Heart right ventricle (tissue), 16 donors: Measurements from ENCODE around the gene DCTN5. TPM values are rescaled to one million over a fixed set of nuclear protein-coding genes. Genes with fewer than 3 reads are reported as not detected.

Experiments used
- ATAC-seq, 8 donors: fragments of 200-7000 bp; cut with Tn5 transposase; one replicate each; pipeline ENCODE4 v1.9.1; 2020; ENCODE audit warnings: mild to moderate bottlenecking in 8 of 8, moderate library complexity in 8 of 8, moderate number of reproducible peaks in 1 of 8
- DNase-seq, 2 donors: peaks; one replicate each; pipeline ENCODE4 v3.0.0-alpha.2; 2020
- H3K27ac ChIP-seq, 10 donors: fragments of 200-600 bp; sonication (generic) in 2 of 10; one replicate each; pipeline versions ENCODE4 v1.5.0 to v1.8.0; 2020 to 2022; ENCODE audit warnings: mild to moderate bottlenecking in 3 of 10
- H3K27me3 ChIP-seq, 7 donors: fragments of 200-600 bp; one replicate each; pipeline ENCODE4 v1.8.0; 2021 to 2022; ENCODE audit warnings: mild to moderate bottlenecking in 2 of 7
- H3K36me3 ChIP-seq, 9 donors: fragments of 200-600 bp; sonication (generic) in 1 of 9; one replicate each; pipeline versions ENCODE4 v1.5.0 to v1.8.0; 2020 to 2022; ENCODE audit warnings: mild to moderate bottlenecking in 2 of 9
- H3K4me1 ChIP-seq, 9 donors: fragments of 200-600 bp; sonication (generic) in 1 of 9; one replicate each; pipeline versions ENCODE4 v1.5.0 to v1.8.0; 2020 to 2022; ENCODE audit warnings: mild to moderate bottlenecking in 4 of 9
- H3K4me3 ChIP-seq, 10 donors: fragments of 200-600 bp; sonication (generic) in 2 of 10; one replicate each; pipeline versions ENCODE4 v1.5.0 to v1.8.0; 2020 to 2022; ENCODE audit warnings: mild to moderate bottlenecking in 7 of 10, moderate library complexity in 2 of 10
- H3K9me3 ChIP-seq, 11 donors: fragments of 200-600 bp in 10 of 11; sonication (generic) in 2 of 11; one replicate each; pipeline versions ENCODE4 v1.5.0 to v1.8.0; 2013 to 2022; ENCODE audit warnings: mild to moderate bottlenecking in 2 of 11, control low read depth in 1 of 11, moderate library complexity in 1 of 11
- CTCF ChIP-seq, 9 donors: fragments of 200-600 bp; sonication (generic) in 2 of 9; IDR thresholded peaks; one replicate each; pipeline versions ENCODE4 v1.5.0 to v1.8.0; 2021 to 2022; ENCODE audit warnings: antibody characterized with exemption in 9 of 9, mild to moderate bottlenecking in 5 of 9, moderate library complexity in 1 of 9
- WGBS, 2 donors: extraction: QIAGEN DNeasy Blood & Tissue Kit; methylation state at CpG; one replicate each; pipeline ENCODE4 v1.1.7; 2013; ENCODE audit warnings: inconsistent platforms in 1 of 2; 5-methylcytosine and 5-hydroxymethylcytosine counted together
- intact Hi-C, 10 donors: fragments of 100-400 bp; cut with DNase I; formaldehyde crosslinking; loops; one replicate each; pipeline versions ENCODE4 v1.11.1 to v1.14.2; 2022
- polyA plus RNA-seq, 2 donors: library from polyadenylated mRNA; stranded (reverse); fragments of 200-250 nt; gene quantifications; one replicate each; pipeline ENCODE4 v1.2.3, GENCODE V29; 2013
- total RNA-seq, 10 donors: library from RNA; stranded (reverse); fragmentation: NEBNext Ultra II Directional in 3 of 10; extraction: Animal tissue kit (Norgen Biotek cat#: 25700) in 3 of 10; gene quantifications; one replicate each; pipeline versions ENCODE4 v1.2.1 to v1.2.4, GENCODE V29; 2021 to 2023
- donor health status: Arrhythmogenic right ventricular cardiomyopathy.
- donor health status: ischemic (EF 13 %, LVEDD 7.1; RV severe dilation, severe dysfunction).
- donor health status: healthy with polysubstance abuse.
- donor health status: DM: no; HTN: yes; CAD: no.
- donor health status: DM: no; HTN: no; CAD: no.
- donor health status: ischemic (EF 25% LVEDD 6.9; RV normal size, moderate dysfunction).
- donor health status: ischemic (EF 25% LVEDD 5.7; RV mildly dilated, moderate dysfunction).
- donor health status: healthy.
- donor health status: DM: yes; HTN: yes; CAD: no.
- donor health status: Ischemic cardiomyopathy.
- donor health status: ischemic (EF 35%, LVEDD 5.7; RV mildly dilated, moderate dysfunction).
- donor health status: nonischemic (EF 11% LVEDD 7.7; RV severe dilation, severe dysfunction).
- donor health status: DM: yes; HTN: yes; CAD: no.
- donor health status: PGD.
- donor health status: ischemic (EF 29% LVEDD 5.4; RV normal size, mild dysfunction).
- donor health status: nonischemic (EF 23%, LVEDD 6.1; RV moderate dilation, normal function).

Gene DCTN5
- total and polyA plus RNA-seq, 12 donors: 5.9 to 50.4 (median 40.7) TPM

DNA sequence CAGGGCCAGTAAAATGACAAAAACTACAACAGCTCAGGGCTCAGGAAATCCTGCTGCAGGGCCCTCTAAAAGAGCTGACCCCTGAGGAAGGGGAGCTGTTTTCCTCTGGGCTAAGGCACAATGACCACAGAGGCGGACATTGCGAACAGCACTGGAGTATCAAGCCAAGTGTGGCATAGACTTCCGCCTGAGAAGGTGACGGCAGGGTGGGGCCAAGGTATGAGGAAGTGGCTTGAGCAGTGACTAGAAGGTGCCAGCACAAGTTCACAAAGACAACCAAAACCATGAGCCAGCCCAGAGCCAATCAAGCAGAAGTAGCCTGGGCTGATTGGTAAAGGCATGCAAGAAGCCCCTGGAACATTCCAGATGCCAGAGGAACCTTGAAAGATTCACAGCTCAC, 57.8 kb downstream of the DCTN5 start:
- WGBS, 2 donors: 83 to 94% methylated on average over 4 of the region's 4 CpGs
- intact Hi-C loops: no loop called here
- no peak for DNase-seq

GRCh38 chr16:23700093-23700492, 58.8 kb downstream of the DCTN5 start:
- H3K36me3 ChIP-seq: no peaks in the 10 kb centered on the region
- WGBS, 2 donors: 85 to 88% methylated on average over 2 of the region's 2 CpGs
- DNase-seq (no peak), ATAC-seq (no peak)
- no peak overlapping the region for H3K27ac ChIP-seq
- peaks cover 0 to 12% (median 5%) of the 10 kb centered on the region in 11 donors for H3K9me3 ChIP-seq
- intact Hi-C loops: no loop called here
- H3K4me1 ChIP-seq: peaks cover 0 to 2% (median 0%) of the 10 kb centered on the region in 9 donors
- H3K4me3 ChIP-seq: no peak overlapping the region
- H3K27me3 ChIP-seq: peaks cover 0 to 26% (median 5%) of the 10 kb centered on the region in 7 donors
- no peak for TF ChIP-seq CTCF (IDR thresholded peaks at IDR 0.05)

More for the DNA sequence above, 57.8 kb downstream of the DCTN5 start:
- H3K4me3 ChIP-seq: no peak overlapping the region
- no peak for ATAC-seq
- TF ChIP-seq CTCF (IDR thresholded peaks at IDR 0.05): no peak
- H3K4me1 ChIP-seq: peaks cover 0 to 11% (median 6%) of the 10 kb centered on the region in 9 donors
- H3K36me3 ChIP-seq: no peaks in the 10 kb centered on the region
- H3K27me3 ChIP-seq: peaks cover 0 to 25% (median 5%) of the 10 kb centered on the region in 7 donors
- H3K27ac ChIP-seq: no peak overlapping the region
- peaks cover 0 to 12% (median 5%) of the 10 kb centered on the region in 11 donors for H3K9me3 ChIP-seq

DNA sequence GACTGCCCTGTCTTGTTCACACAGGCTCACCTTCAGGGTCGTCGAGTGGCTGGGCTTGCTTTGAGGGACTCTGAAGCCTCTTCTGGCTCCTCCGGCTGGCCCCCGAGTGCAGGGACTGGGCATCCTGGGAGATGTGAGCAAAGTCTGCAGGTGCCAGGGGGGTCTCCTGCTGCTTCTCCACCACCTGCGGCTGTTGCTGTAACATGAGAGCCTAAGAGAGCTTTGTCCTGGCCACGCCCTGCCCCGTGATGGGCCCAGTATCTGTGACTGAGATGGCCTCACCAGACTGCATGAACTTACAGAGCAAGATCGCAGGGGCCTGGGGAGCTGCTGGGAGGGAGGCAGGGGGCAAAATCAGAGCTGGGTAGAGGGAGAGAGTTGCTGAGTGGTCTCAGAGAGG, 59.2 kb downstream of the DCTN5 start:
- WGBS, 2 donors: 16 to 21% methylated on average over 8 of the region's 8 CpGs
- ATAC-seq: no peak
- no peak overlapping the region for H3K27ac ChIP-seq

GRCh38 chr16:23701045-23701444, 59.8 kb downstream of the DCTN5 start:
- H3K4me3 ChIP-seq: no peak overlapping the region
- intact Hi-C loops: no loop called here
- H3K27ac ChIP-seq: no peak overlapping the region
- no peak for DNase-seq
- no peak for ATAC-seq
- no peaks in the 10 kb centered on the region for H3K4me1 ChIP-seq
- peaks cover 0 to 12% (median 5%) of the 10 kb centered on the region in 11 donors for H3K9me3 ChIP-seq
- peaks cover 0 to 27% (median 5%) of the 10 kb centered on the region in 7 donors for H3K27me3 ChIP-seq
- TF ChIP-seq CTCF (IDR thresholded peaks at IDR 0.05): no peak
- 74 to 79% methylated on average over 8 of the region's 8 CpGs for WGBS, 2 donors
- no peaks in the 10 kb centered on the region for H3K36me3 ChIP-seq

More for the DNA sequence above, 59.2 kb downstream of the DCTN5 start:
- Histone ChIP-seq H3K4me3 (no peak overlapping the region), H3K27me3 (peaks cover 0 to 26% (median 5%) of the 10 kb centered on the region in 7 donors), H3K4me1 (no peaks in the 10 kb centered on the region), H3K9me3 (peaks cover 0 to 12% (median 5%) of the 10 kb centered on the region in 11 donors), H3K36me3 (no peaks in the 10 kb centered on the region)
- intact Hi-C loops: no loop called here
- DNase-seq: no peak
- no peak for TF ChIP-seq CTCF (IDR thresholded peaks at IDR 0.05)
